ENCODE measurements around the gene BRD4.

- TF ChIP-seq CTCF (IDR thresholded peaks at IDR 0.05) (no peak), POLR2A (IDR thresholded peaks at IDR 0.05) (no peak), EP300 (IDR thresholded peaks at IDR 0.05) (no peak)
Observed at GRCh38 chr19:15199661-15200552, 132.4 kb downstream of the BRD4 start.

Measured in upper lobe of left lung (tissue), 4 donors.